ENCODE results near the gene CCDC171.
A peak's percentile ranks its signal among the peaks of the same experiment; 100 is the strongest.

Gene CCDC171

DNA sequence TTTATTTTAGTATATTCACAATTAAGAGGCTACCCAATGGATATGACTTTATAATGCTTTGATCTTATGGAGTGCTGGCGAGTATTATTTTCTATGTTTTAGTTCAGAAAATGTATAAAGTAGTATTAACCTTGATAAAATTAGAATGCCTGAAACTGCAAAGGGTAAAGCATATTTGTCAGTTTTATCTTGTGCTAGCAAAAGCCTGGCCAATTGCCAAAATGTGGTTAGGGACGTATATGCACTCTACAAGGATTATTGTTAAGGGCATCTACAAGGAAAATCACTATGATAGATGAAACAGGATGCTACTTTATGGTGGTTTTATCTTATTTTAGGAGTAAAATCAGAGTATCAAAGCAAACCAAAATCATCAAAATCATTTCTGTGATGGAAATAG lies 281.7 kb downstream of the CCDC171 start:
- Histone ChIP-seq H3K27me3 (replicated peaks) (no peaks in the 10 kb centered on the region), H3K27ac (no peak overlapping the region), H3K4me3 (ENCODE audit: low read depth, low read length) (no peak overlapping the region), H3K36me3 (replicated peaks) (no peaks in the 10 kb centered on the region)
- no peak for TF ChIP-seq CTCF (IDR thresholded peaks at IDR 0.05; ENCODE audit: low read depth, low read length, missing control alignments)
- DNase-seq = peak; percentile 67
- in situ Hi-C loops (cut with HindIII; ENCODE audit: low pct_ligation_motif_present, low sequenced_read_pairs) = no loop called here

DNA sequence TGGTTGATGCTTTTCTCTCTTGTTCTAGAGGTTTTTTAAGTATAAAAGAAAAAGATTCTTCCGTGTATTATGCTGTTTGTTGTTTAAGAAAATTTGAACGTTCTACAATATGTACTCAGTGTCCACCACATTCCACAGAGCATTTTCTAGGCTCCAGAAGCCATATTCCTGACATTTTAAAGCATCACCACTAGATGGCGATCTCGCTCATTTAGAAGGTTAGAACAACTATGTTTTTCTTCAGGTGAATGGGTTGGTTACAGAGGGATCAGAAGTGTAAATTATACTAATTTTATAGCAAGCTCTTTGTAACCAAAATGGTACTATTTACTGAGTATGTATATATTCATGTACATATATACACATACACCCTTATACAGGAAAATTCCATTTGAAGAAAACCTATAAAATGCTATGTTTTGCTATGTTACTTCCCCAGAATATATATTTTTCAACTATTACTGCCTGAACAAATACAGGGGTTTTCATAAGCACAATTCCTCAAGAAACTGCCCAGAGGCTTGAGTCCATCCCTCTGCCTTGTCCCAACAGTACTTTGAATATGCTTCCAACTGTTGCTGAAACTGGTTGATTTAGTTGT lies 284.3 kb downstream of the CCDC171 start:
- Histone ChIP-seq H3K36me3 (replicated peaks) (no peaks in the 10 kb centered on the region), H3K27ac (no peak overlapping the region), H3K27me3 (replicated peaks) (no peaks in the 10 kb centered on the region), H3K4me3 (ENCODE audit: low read depth, low read length) (no peak overlapping the region)
- in situ Hi-C loops (cut with HindIII; ENCODE audit: low pct_ligation_motif_present, low sequenced_read_pairs) = no loop called here
- peak; percentile 68 for TF ChIP-seq CTCF (IDR thresholded peaks at IDR 0.05; ENCODE audit: low read depth, low read length, missing control alignments)
- peak; percentile 42 for DNase-seq

GRCh38 chr9:15842051-15842450 lies 289.2 kb downstream of the CCDC171 start:
- in situ Hi-C loops (cut with HindIII; ENCODE audit: low pct_ligation_motif_present, low sequenced_read_pairs) = no loop called here
- H3K4me3 ChIP-seq (ENCODE audit: low read depth, low read length) = no peak overlapping the region
- H3K36me3 ChIP-seq (replicated peaks) = no peaks in the 10 kb centered on the region
- no peak for DNase-seq
- H3K27me3 ChIP-seq (replicated peaks) = no peaks in the 10 kb centered on the region
- H3K27ac ChIP-seq = no peak overlapping the region
- TF ChIP-seq CTCF (IDR thresholded peaks at IDR 0.05; ENCODE audit: low read depth, low read length, missing control alignments) = no peak

GRCh38 chr9:15843316-15843715 lies 290.5 kb downstream of the CCDC171 start:
- no peak for TF ChIP-seq CTCF (IDR thresholded peaks at IDR 0.05; ENCODE audit: low read depth, low read length, missing control alignments)
- Histone ChIP-seq H3K27me3 (replicated peaks) (no peaks in the 10 kb centered on the region), H3K36me3 (replicated peaks) (no peaks in the 10 kb centered on the region), H3K4me3 (ENCODE audit: low read depth, low read length) (no peak overlapping the region), H3K27ac (no peak overlapping the region)
- no peak for DNase-seq
- in situ Hi-C loops (cut with HindIII; ENCODE audit: low pct_ligation_motif_present, low sequenced_read_pairs) = no loop called here

- Histone ChIP-seq H3K36me3 (replicated peaks) (no peaks in the 10 kb centered on the region), H3K27ac (no peak overlapping the region), H3K27me3 (replicated peaks) (no peaks in the 10 kb centered on the region), H3K4me3 (ENCODE audit: low read depth, low read length) (no peak overlapping the region)
- no peak for TF ChIP-seq CTCF (IDR thresholded peaks at IDR 0.05; ENCODE audit: low read depth, low read length, missing control alignments)
- DNase-seq = no peak
- in situ Hi-C loops (cut with HindIII; ENCODE audit: low pct_ligation_motif_present, low sequenced_read_pairs) = no loop called here
Observed at GRCh38 chr9:15843931-15844330, 291.1 kb downstream of the CCDC171 start.

DNA sequence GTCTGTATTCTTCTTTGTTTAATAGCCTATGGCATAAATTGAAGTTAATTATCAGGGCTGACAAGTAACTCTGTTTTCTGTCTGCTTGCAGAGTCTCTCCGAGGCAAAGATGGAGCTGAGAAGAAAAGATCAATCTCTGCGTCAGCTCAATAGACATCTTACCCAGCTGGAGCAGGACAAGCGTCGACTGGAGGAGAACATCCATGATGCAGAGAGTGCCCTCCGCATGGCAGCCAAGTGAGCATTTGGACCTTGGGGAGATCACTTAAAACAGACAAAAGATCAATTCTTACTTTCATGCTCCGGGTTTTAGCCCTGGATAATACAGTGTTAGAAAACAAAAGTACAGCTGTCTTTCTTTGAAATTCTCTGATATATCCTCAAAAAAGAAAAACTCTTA lies 293.8 kb downstream of the CCDC171 start:
- Histone ChIP-seq H3K4me3 (ENCODE audit: low read depth, low read length) (no peak overlapping the region), H3K27me3 (replicated peaks) (no peaks in the 10 kb centered on the region), H3K27ac (no peak overlapping the region), H3K36me3 (replicated peaks) (no peaks in the 10 kb centered on the region)
- in situ Hi-C loops (cut with HindIII; ENCODE audit: low pct_ligation_motif_present, low sequenced_read_pairs) = no loop called here
- TF ChIP-seq CTCF (IDR thresholded peaks at IDR 0.05; ENCODE audit: low read depth, low read length, missing control alignments) = no peak
- DNase-seq = no peak

All from brain microvascular endothelial cell (primary cell).